Fibroblast of the aortic adventitia (primary cell): Measurements from ENCODE around the gene NRIP1. TPM values are rescaled to one million over a fixed set of nuclear protein-coding genes. Genes with fewer than 3 reads are reported as not detected.
A peak's percentile ranks its signal among the peaks of the same experiment; 100 is the strongest.
"Not testable (repeated sequence)": the region's sequence is repeated elsewhere in the genome, so short reads cannot be mapped to it uniquely, and the experiment has no call there.

Source experiments
- DNase-seq: peaks from one replicate; pipeline ENCODE4 v3.0.0-alpha.2; 2010; ENCODE audit warnings: low read depth
- H3K4me3 ChIP-seq: 2 replicates; pipeline ENCODE4 v1.5.1; 2011; ENCODE audit warnings: low read depth, mild to moderate bottlenecking, control low read depth, low read length, moderate library complexity
- total RNA-seq: library from RNA; depleted of rRNA; stranded (reverse); fragments of >200 nt; gene quantifications from 2 replicates; pipeline ENCODE4 v1.2.3, GENCODE V29; 2012; ENCODE audit warnings: low replicate concordance
- TF ChIP-seq, protein P1 (sequence below): IDR thresholded peaks from 2 replicates; pipeline ENCODE4 v1.5.1; 2011; ENCODE audit warnings: mild to moderate bottlenecking, low read length, control low read depth, inconsistent platforms; ENCODE audit not compliant: insufficient read depth

The NRIP1 gene
- total RNA-seq, 1 donor = 34.8 TPM

DNA sequence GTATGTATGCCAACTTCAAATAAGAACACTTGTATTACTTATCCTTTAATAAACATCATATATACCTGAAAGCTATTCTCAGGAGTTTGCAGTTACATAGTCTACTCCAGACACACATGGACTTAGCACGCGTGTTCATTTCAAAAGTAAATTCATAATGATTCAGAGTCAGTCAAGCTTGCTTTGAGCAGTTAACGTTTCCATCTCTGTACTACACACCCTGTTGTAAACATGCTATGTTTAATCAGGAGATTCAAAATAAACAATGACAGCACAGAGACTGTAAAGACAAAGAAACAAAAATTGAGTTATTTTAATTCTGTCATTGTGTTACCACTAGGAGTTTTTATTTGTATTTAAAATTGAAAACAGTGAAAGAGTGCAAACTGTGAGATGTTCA lies 119.6 kb downstream of the NRIP1 start:
- TF ChIP-seq, protein P1, sequence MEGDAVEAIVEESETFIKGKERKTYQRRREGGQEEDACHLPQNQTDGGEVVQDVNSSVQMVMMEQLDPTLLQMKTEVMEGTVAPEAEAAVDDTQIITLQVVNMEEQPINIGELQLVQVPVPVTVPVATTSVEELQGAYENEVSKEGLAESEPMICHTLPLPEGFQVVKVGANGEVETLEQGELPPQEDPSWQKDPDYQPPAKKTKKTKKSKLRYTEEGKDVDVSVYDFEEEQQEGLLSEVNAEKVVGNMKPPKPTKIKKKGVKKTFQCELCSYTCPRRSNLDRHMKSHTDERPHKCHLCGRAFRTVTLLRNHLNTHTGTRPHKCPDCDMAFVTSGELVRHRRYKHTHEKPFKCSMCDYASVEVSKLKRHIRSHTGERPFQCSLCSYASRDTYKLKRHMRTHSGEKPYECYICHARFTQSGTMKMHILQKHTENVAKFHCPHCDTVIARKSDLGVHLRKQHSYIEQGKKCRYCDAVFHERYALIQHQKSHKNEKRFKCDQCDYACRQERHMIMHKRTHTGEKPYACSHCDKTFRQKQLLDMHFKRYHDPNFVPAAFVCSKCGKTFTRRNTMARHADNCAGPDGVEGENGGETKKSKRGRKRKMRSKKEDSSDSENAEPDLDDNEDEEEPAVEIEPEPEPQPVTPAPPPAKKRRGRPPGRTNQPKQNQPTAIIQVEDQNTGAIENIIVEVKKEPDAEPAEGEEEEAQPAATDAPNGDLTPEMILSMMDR = no peak
- DNase-seq = no peak

DNA sequence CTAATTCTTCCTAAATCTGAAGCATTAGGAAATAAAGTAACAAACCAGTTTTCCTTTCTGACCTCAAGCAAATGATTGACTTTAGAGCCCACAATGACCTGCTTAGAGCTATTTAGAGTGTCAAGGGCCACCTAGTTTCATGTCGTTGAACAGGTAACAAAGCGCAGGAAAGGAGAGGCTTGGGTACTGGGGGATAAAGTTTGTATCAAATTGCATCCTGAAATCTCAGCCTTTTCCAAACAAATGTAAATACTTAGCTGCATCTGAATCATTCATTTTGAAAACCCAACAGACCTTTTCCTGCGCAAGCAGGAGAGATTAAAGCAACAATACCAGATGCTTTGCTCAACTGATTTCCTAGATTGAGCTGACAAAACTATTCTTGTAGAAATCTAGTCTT lies 121.2 kb downstream of the NRIP1 start:
- no peak for DNase-seq
- TF ChIP-seq, protein P1 = no peak
- H3K4me3 ChIP-seq = no peak overlapping the region

More for the DNA sequence above, 119.6 kb downstream of the NRIP1 start:
- H3K4me3 ChIP-seq = no peak overlapping the region

DNA sequence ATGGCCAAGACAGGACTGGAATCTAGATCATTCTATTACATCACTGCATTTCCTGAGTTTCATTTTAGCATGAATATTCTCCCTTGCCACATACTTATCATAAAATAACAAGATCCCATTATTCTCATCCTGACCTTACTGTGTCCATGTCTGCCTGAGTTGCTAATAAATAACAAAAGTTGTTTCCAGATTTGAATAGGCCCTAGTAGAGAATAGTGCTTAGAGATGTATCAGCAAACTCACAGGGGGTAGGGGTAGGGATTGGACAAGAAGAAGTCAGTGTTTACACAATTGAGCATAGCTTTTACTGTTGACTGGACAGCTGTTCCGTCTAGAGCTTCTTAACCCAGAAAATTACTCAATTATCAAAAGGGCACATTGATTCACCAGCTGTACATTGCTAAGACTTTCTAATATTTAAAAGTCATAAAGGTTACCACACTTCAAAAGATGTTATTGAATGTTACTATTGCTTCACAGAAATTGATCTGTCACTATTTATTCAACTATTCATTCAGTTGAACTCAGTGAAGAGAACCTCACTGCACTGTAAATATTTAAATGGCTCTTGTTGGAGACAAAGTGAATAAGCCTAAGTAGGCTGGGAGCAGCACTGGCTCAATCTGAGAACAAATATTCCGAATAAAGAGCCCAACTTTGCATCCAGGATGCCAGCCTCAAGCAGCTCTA lies 121.9 kb downstream of the NRIP1 start:
- DNase-seq = peak; percentile 56
- TF ChIP-seq, protein P1 = no peak
- H3K4me3 ChIP-seq = no peak overlapping the region

DNA sequence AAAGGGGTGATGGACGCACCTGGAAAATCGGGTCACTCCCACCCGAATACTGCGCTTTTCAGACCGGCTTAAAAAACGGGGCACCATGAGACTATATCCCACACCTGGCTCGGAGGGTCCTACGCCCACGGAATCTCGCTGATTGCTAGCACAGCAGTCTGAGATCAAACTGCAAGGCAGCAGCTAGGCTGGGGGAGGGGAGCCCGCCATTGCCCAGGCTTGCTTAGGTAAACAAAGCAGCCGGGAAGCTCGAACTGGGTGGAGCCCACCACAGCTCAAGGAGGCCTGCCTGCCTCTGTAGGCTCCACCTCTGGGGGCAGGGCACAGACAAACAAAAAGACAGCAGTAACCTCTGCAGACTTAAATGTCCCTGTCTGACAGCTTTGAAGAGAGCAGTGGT lies 137.5 kb downstream of the NRIP1 start:
- not testable (repeated sequence) for DNase-seq, H3K4me3 ChIP-seq

DNA sequence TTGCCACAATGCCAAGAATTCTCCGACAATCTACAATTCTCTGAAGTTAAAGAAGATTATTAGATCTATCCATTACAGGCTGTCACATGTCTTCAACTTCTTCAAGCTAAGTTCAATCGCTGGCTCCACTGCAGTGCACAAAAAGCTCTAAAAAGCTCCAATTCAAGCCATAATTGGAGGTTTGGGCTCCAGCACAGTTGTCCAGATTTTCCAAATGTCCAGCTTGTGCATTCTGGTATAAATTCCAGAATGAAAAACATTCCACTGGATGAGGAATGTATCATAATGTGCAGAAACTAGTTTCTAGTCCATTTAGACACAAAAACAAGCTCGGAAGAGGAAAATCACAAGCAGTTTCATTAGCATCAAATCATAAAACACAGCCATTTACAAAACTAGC lies 138.6 kb downstream of the NRIP1 start:
- TF ChIP-seq, protein P1 = no peak
- peak; percentile 38 for DNase-seq
- H3K4me3 ChIP-seq = no peak overlapping the region

DNA sequence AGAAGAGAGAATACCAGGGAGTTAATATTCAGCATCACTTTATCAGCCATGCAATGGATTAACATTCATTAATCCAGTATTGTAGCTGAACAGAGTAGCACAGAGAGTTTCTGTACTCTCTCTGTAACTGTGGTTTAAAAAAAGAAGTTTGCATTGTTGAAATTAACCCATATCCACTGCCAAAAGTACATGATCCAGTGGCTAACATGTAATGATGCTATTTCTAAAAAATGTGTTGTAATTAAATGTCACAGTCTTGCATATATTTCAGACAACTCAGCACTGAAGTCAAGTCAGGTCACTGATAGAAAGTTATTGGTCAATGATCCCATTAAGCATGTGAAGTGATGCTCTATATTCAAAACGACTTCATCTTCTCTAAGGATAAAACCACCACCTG lies 141.3 kb downstream of the NRIP1 start:
- DNase-seq = peak; percentile 40
- TF ChIP-seq, protein P1 = no peak
- no peak overlapping the region for H3K4me3 ChIP-seq

DNA sequence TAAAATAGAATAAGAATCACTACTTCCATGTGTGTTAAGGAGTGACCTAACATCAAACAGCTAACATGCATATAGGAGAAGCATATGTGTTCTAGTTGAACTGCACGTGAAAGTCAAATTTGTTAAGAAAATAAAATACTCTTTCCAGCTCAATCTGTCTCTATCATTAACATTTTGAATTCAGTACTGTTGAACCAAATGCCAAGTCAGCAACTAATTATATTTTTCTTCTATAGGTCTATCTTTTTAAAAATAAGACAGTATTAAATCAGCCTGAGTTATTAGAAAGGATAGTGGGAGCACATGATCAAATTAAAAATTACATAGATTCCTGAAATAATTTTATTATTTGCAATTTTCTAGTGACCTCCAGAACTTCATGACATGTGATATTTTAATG lies 141.8 kb downstream of the NRIP1 start:
- DNase-seq = no peak
- TF ChIP-seq, protein P1 = no peak
- no peak overlapping the region for H3K4me3 ChIP-seq
